Esophagus muscularis mucosa (tissue), 4 donors: ENCODE data around the gene PCDHGA4. TPM values are rescaled to one million over a fixed set of nuclear protein-coding genes. Genes with fewer than 3 reads are reported as not detected.

Experiments
- DNase-seq: peaks from one replicate; pipeline ENCODE4 v3.0.0-alpha.2; 2017; ENCODE audit errors: extremely low spot score
- H3K27ac ChIP-seq, 4 donors: fragments of 200-600 bp; sonication (generic); replicated peaks in 1 of 4; 1 replicate in 3 of 4; 2 replicates in 1 of 4; pipeline ENCODE4 v1.5.1; 2016 to 2019; ENCODE audit warnings: mild to moderate bottlenecking in 1 of 4
- H3K27me3 ChIP-seq, 4 donors: fragments of 200-600 bp; sonication (generic); one replicate each; pipeline versions ENCODE4 v1.5.1 to v1.6.0; 2016 to 2019
- H3K36me3 ChIP-seq, 4 donors: fragments of 200-600 bp; sonication (generic); one replicate each; pipeline ENCODE4 v1.5.1; 2016 to 2019
- H3K4me1 ChIP-seq, 4 donors: fragments of 200-600 bp; sonication (generic); one replicate each; pipeline ENCODE4 v1.5.1; 2016 to 2019
- H3K4me3 ChIP-seq, 4 donors: fragments of 200-600 bp; sonication (generic); 1 replicate in 2 of 4; 2 replicates in 2 of 4; pipeline ENCODE4 v1.5.1; 2016 to 2019; ENCODE audit warnings: mild to moderate bottlenecking in 4 of 4, moderate library complexity in 1 of 4
- H3K9me3 ChIP-seq, 4 donors: fragments of 200-600 bp; sonication (generic); 1 replicate in 3 of 4; 2 replicates in 1 of 4; pipeline ENCODE4 v1.5.1; 2016 to 2019
- CTCF ChIP-seq, 3 experiments: fragments of 200-600 bp in 2 of 3; fragments of 450-650 bp in 1 of 3; sonication (generic) in 2 of 3; IDR thresholded peaks; one replicate each; pipeline ENCODE4 v1.5.1; 2017 to 2019; ENCODE audit warnings: antibody characterized with exemption in 3 of 3, mild to moderate bottlenecking in 2 of 3, moderate library complexity in 1 of 3
- EP300 ChIP-seq: sonication (generic); formaldehyde crosslinking; IDR thresholded peaks from one replicate; pipeline ENCODE4 v1.6.1; 2017; ENCODE audit warnings: antibody characterized with exemption
- POLR2A ChIP-seq: fragments of 450-650 bp; IDR thresholded peaks from one replicate; pipeline ENCODE4 v1.6.1; 2017; ENCODE audit warnings: antibody characterized with exemption, moderate library complexity, mild to moderate bottlenecking, low read depth
- POLR2AphosphoS5 ChIP-seq, 2 donors: sonication (generic); formaldehyde crosslinking; IDR thresholded peaks; one replicate each; pipeline ENCODE4 v1.6.1; 2017; ENCODE audit warnings: antibody characterized with exemption in 2 of 2
- WGBS: methylation state at CpG from one replicate; pipeline ENCODE4 v1.1.5; 2018; 5-methylcytosine and 5-hydroxymethylcytosine counted together
- intact Hi-C: fragments of 100-400 bp; cut with DNase I; formaldehyde crosslinking; loops from one replicate; pipeline ENCODE4 v1.15.1; 2023
- total RNA-seq, 4 donors: library from RNA; depleted of rRNA; stranded (reverse); fragments of >200 nt; gene quantifications; one replicate each; pipeline versions ENCODE4 v1.1.0 to v1.2.1, GENCODE V29; 2016

PCDHGA4 gene
- total RNA-seq, 4 donors from 2014 or later: 3.6 to 7.9 (median 4.6) TPM

- Histone ChIP-seq H3K27me3 (peaks cover 0 to 14% (median 0%) of the 10 kb centered on the region in 4 donors), H3K4me3 (no peak overlapping the region), H3K27ac (no peak overlapping the region), H3K4me1 (no peaks in the 10 kb centered on the region), H3K36me3 (no peaks in the 10 kb centered on the region), H3K9me3 (peaks cover 10 to 98% (median 95%) of the 10 kb centered on the region in 4 donors)
- WGBS: 61% methylated on average over 4 of the region's 19 CpGs
- intact Hi-C loops: loop anchor here (10.0 kb wide), 1 partner anchor 208 kb away; no protein-coding TSS in a partner anchor
- DNase-seq: no peak
- TF ChIP-seq POLR2AphosphoS5 (IDR thresholded peaks at IDR 0.05) (no peak), POLR2A (no peak), CTCF (IDR thresholded peaks at IDR 0.05) (no peak), EP300 (no peak)
These were observed 2.1 kb downstream of the PCDHGA4 start for GRCh38 chr5:141356950-141357349.

GRCh38 chr5:141359790-141360426 is 5.1 kb downstream of the PCDHGA4 start, which contains the start of gene PCDHGB2:
PCDHGB2 (plus strand) TSS chr5:141359994; CDS start chr5:141360136, 142 bp downstream.
- no peak for DNase-seq
- H3K27ac ChIP-seq: no peak within 1 kb of the TSS
- peaks cover 0 to 27% (median 0%) of the 10 kb centered on the region in 4 donors for H3K27me3 ChIP-seq
- H3K36me3 ChIP-seq: no peaks in the 10 kb centered on the region
- H3K4me1 ChIP-seq: no peaks in the 10 kb centered on the region
- peak within 1 kb of the TSS; percentile 23 to 41 (median 24) for H3K4me3 ChIP-seq
- H3K9me3 ChIP-seq: peaks cover 10 to 100% (median 98%) of the 10 kb centered on the region in 4 donors
- 22% methylated on average over 23 of the region's 24 CpGs for WGBS
- intact Hi-C loops: loop anchor here (10.0 kb wide), 1 partner anchor 205 kb away; no protein-coding TSS in a partner anchor
- peak in 2 of 3 experiments; percentile 14 to 25 for TF ChIP-seq CTCF (IDR thresholded peaks at IDR 0.05)
- TF ChIP-seq EP300: no peak

DNA sequence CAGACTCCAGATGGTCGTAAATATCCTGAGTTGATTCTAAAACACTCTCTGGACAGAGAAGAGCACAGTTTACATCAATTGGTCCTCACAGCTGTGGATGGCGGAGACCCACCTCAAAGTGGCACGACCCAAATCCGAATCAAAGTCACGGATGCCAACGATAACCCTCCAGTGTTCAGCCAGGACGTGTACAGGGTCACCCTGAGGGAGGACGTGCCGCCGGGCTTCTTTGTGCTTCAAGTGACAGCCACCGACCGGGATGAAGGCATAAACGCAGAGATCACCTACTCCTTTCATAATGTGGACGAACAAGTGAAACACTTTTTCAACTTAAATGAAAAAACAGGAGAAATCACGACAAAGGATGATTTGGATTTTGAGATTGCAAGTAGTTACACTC is 5.9 kb downstream of the PCDHGA4 start:
- H3K27me3 ChIP-seq: peaks cover 0 to 35% (median 0%) of the 10 kb centered on the region in 4 donors
- TF ChIP-seq CTCF (IDR thresholded peaks at IDR 0.05): no peak
- no peak for TF ChIP-seq EP300
- TF ChIP-seq POLR2AphosphoS5 (IDR thresholded peaks at IDR 0.05): no peak
- TF ChIP-seq POLR2A: no peak
- H3K4me1 ChIP-seq: no peaks in the 10 kb centered on the region
- DNase-seq: no peak
- H3K36me3 ChIP-seq: no peaks in the 10 kb centered on the region
- H3K27ac ChIP-seq: no peak overlapping the region
- 47% methylated on average over 13 of the region's 15 CpGs for WGBS
- no peak overlapping the region for H3K4me3 ChIP-seq
- peaks cover 14 to 100% (median 98%) of the 10 kb centered on the region in 4 donors for H3K9me3 ChIP-seq
- intact Hi-C loops: no loop called here

GRCh38 chr5:141362719-141363118 is 7.9 kb downstream of the PCDHGA4 start:
- H3K9me3 ChIP-seq: peaks cover 5 to 100% (median 98%) of the 10 kb centered on the region in 4 donors
- no peak overlapping the region for H3K27ac ChIP-seq
- no peak for TF ChIP-seq POLR2A
- TF ChIP-seq POLR2AphosphoS5 (IDR thresholded peaks at IDR 0.05): no peak
- H3K4me3 ChIP-seq: no peak overlapping the region
- no peak for DNase-seq
- intact Hi-C loops: no loop called here
- peaks cover 0 to 43% (median 0%) of the 10 kb centered on the region in 4 donors for H3K27me3 ChIP-seq
- H3K36me3 ChIP-seq: no peaks in the 10 kb centered on the region
- H3K4me1 ChIP-seq: no peaks in the 10 kb centered on the region

- TF ChIP-seq EP300 (no peak), CTCF (IDR thresholded peaks at IDR 0.05) (peak in 1 of 3 experiments; percentile 3), POLR2A (no peak), POLR2AphosphoS5 (IDR thresholded peaks at IDR 0.05) (no peak)
- H3K27me3 ChIP-seq: peaks cover 0 to 43% (median 0%) of the 10 kb centered on the region in 4 donors
- WGBS: 19% methylated on average over 31 of the region's 34 CpGs
- H3K9me3 ChIP-seq: peaks cover 5 to 100% (median 97%) of the 10 kb centered on the region in 4 donors
- no peak within 1 kb of the TSS for H3K27ac ChIP-seq
- no peaks in the 10 kb centered on the region for H3K36me3 ChIP-seq
- H3K4me1 ChIP-seq: no peaks in the 10 kb centered on the region
- no peak for DNase-seq
- intact Hi-C loops: no loop called here
- peak within 1 kb of the TSS; percentile 14 to 31 (median 28) for H3K4me3 ChIP-seq
These were observed 9.3 kb downstream of the PCDHGA4 start, which contains the start of gene PCDHGA5 for GRCh38 chr5:141363952-141364660. PCDHGA5 (plus strand) TSS chr5:141364162; CDS start chr5:141364331, 169 bp downstream.
